Glutamatergic neuron (in vitro differentiated cells): ENCODE data around the gene GGPS1. TPM values are rescaled to one million over a fixed set of nuclear protein-coding genes. Genes with fewer than 3 reads are reported as not detected.
"Not testable (repeated sequence)": the region's sequence is repeated elsewhere in the genome, so short reads cannot be mapped to it uniquely, and the experiment has no call there.

ENCODE experiments used
- DNase-seq: peaks from one replicate; pipeline ENCODE4 v3.0.0; 2022
- H3K27ac Mint-ChIP-seq: one replicate; pipeline ENCODE4 v1.8.0; 2020; ENCODE audit warnings: mild to moderate bottlenecking, mixed read lengths, inconsistent platforms; ENCODE audit not compliant: unreplicated experiment
- H3K27me3 Mint-ChIP-seq: one replicate; pipeline ENCODE4 v1.8.0; 2020; ENCODE audit warnings: mild to moderate bottlenecking, moderate library complexity, mixed read lengths, inconsistent platforms; ENCODE audit not compliant: unreplicated experiment
- H3K36me3 Mint-ChIP-seq: one replicate; pipeline ENCODE4 v1.8.0; 2020; ENCODE audit warnings: mild to moderate bottlenecking, mixed read lengths, inconsistent platforms; ENCODE audit not compliant: unreplicated experiment
- H3K4me1 Mint-ChIP-seq: one replicate; pipeline ENCODE4 v1.8.0; 2020; ENCODE audit warnings: mild to moderate bottlenecking, low read depth, mixed read lengths, inconsistent platforms; ENCODE audit not compliant: unreplicated experiment
- H3K4me3 Mint-ChIP-seq: one replicate; pipeline ENCODE4 v1.8.0; 2020; ENCODE audit warnings: mild to moderate bottlenecking, mixed read lengths, inconsistent platforms; ENCODE audit not compliant: unreplicated experiment
- H3K9me3 Mint-ChIP-seq: one replicate; pipeline ENCODE4 v1.8.0; 2020; ENCODE audit warnings: mild to moderate bottlenecking, moderate library complexity, mixed read lengths, inconsistent platforms; ENCODE audit not compliant: unreplicated experiment
- CTCF ChIP-seq: fragments of 200-600 bp; sonication (generic); IDR thresholded peaks from one replicate; pipeline ENCODE4 v1.5.0; 2021; ENCODE audit not compliant: partially characterized antibody, unreplicated experiment
- long read RNA-seq: library from polyadenylated mRNA; unstranded; transcript quantifications from one replicate; pipeline ENCODE4 v2.0.0, GENCODE V29; 2020; ENCODE audit not compliant: unreplicated experiment
- total RNA-seq: library from RNA; stranded (reverse); fragmentation: NEBNext Ultra II Directional; extraction: Animal tissue kit (Norgen Biotek cat#: 25700); gene quantifications from one replicate; pipeline ENCODE4 v1.2.1, GENCODE V29; 2021; ENCODE audit not compliant: unreplicated experiment

Gene GGPS1
- total RNA-seq, result 53.0 TPM
- long read RNA-seq, transcript GGPS1-201 (4 exons, 2,895 nt), result major isoform, 30 of 32 reads
- long read RNA-seq, partial matches to known transcripts, result 0 of 32 reads
- long read RNA-seq, other reads (novel, unspliced or antisense), result 2 of 32 reads

- peak; percentile 97 for DNase-seq
- peaks cover 22% of the 10 kb centered on the region for H3K4me1 Mint-ChIP-seq
- no peak for TF ChIP-seq CTCF
- H3K36me3 Mint-ChIP-seq, result no peaks in the 10 kb centered on the region
- H3K27ac Mint-ChIP-seq, result peak within 1 kb of the TSS; percentile 90
- peaks cover 5% of the 10 kb centered on the region for H3K9me3 Mint-ChIP-seq
- H3K4me3 Mint-ChIP-seq, result no peak within 1 kb of the TSS
- H3K27me3 Mint-ChIP-seq, result peaks cover 7% of the 10 kb centered on the region
Measured at GRCh38 chr1:235328271-235329138, at the start of gene GGPS1. GGPS1 (plus strand) TSS chr1:235328570; CDS start chr1:235335265, 6,695 bp downstream.

- DNase-seq, result no peak
- H3K4me3 Mint-ChIP-seq, result no peak overlapping the region
- H3K9me3 Mint-ChIP-seq, result peaks cover 3% of the 10 kb centered on the region
- peaks cover 25% of the 10 kb centered on the region for H3K4me1 Mint-ChIP-seq
- H3K36me3 Mint-ChIP-seq, result no peaks in the 10 kb centered on the region
- H3K27ac Mint-ChIP-seq, result no peak overlapping the region
- TF ChIP-seq CTCF, result no peak
- H3K27me3 Mint-ChIP-seq, result peaks cover 2% of the 10 kb centered on the region
Measured at GRCh38 chr1:235278915-235279292, 49.5 kb upstream of the GGPS1 start.

GRCh38 chr1:235279694-235280093 is 48.7 kb upstream of the GGPS1 start:
- Mint-ChIP-seq H3K27ac (no peak overlapping the region), H3K4me3 (no peak overlapping the region), H3K36me3 (no peaks in the 10 kb centered on the region), H3K4me1 (peaks cover 25% of the 10 kb centered on the region), H3K27me3 (peaks cover 2% of the 10 kb centered on the region), H3K9me3 (peaks cover 3% of the 10 kb centered on the region)
- DNase-seq, result no peak
- no peak for TF ChIP-seq CTCF

GRCh38 chr1:235280467-235280866 is 47.9 kb upstream of the GGPS1 start:
- Mint-ChIP-seq H3K4me1 (peaks cover 21% of the 10 kb centered on the region), H3K9me3 (peaks cover 3% of the 10 kb centered on the region), H3K4me3 (no peak overlapping the region), H3K27me3 (peaks cover 2% of the 10 kb centered on the region), H3K36me3 (no peaks in the 10 kb centered on the region), H3K27ac (no peak overlapping the region)
- no peak for DNase-seq
- TF ChIP-seq CTCF, result no peak

- not testable (repeated sequence) for H3K27ac Mint-ChIP-seq, H3K27me3 Mint-ChIP-seq, H3K9me3 Mint-ChIP-seq, H3K36me3 Mint-ChIP-seq, H3K4me3 Mint-ChIP-seq, DNase-seq
- peaks cover 12% of the 10 kb centered on the region for H3K4me1 Mint-ChIP-seq
Measured at GRCh38 chr1:235283636-235284035, 44.7 kb upstream of the GGPS1 start.
